Epithelial cell of proximal tubule (primary cell): ENCODE data around the gene PVALEF. TPM values are rescaled to one million over a fixed set of nuclear protein-coding genes. Genes with fewer than 3 reads are reported as not detected.

Experiments used
- DNase-seq: peaks from one replicate; pipeline ENCODE4 v3.0.0-alpha.2; 2011; ENCODE audit warnings: low read depth
- H3K4me3 ChIP-seq: 2 replicates; pipeline ENCODE4 v1.5.1; 2011; ENCODE audit warnings: low read depth, mild to moderate bottlenecking, low read length
- CTCF ChIP-seq: conservative IDR thresholded peaks from 2 replicates; pipeline ENCODE4 v1.5.1; 2012; ENCODE audit warnings: low read depth, mild to moderate bottlenecking, low read length
- total RNA-seq: library from RNA; depleted of rRNA; stranded (reverse); fragments of >200 nt; gene quantifications from 2 replicates; pipeline ENCODE4 v1.2.3, GENCODE V29; 2015

The PVALEF gene
- total RNA-seq, 1 donor from 2014 or later: not detected

GRCh38 chr17:81124377-81124776 is 40.9 kb upstream of the PVALEF start:
- no peak for TF ChIP-seq CTCF
- no peak for DNase-seq
- no peak overlapping the region for H3K4me3 ChIP-seq

GRCh38 chr17:81125573-81126081 is 39.7 kb upstream of the PVALEF start:
- DNase-seq: no peak
- H3K4me3 ChIP-seq: no peak overlapping the region
- TF ChIP-seq CTCF: no peak

- TF ChIP-seq CTCF: no peak
- no peak for DNase-seq
- no peak overlapping the region for H3K4me3 ChIP-seq
Measured at GRCh38 chr17:81126281-81127132, 38.8 kb upstream of the PVALEF start.

GRCh38 chr17:81127133-81127455 is 38.2 kb upstream of the PVALEF start:
- TF ChIP-seq CTCF: no peak
- no peak for DNase-seq
- H3K4me3 ChIP-seq: no peak overlapping the region

GRCh38 chr17:81127526-81128177 is 37.7 kb upstream of the PVALEF start:
- no peak for DNase-seq
- no peak overlapping the region for H3K4me3 ChIP-seq
- TF ChIP-seq CTCF: no peak

GRCh38 chr17:81128338-81128737 is 37.0 kb upstream of the PVALEF start:
- H3K4me3 ChIP-seq: no peak overlapping the region
- no peak for TF ChIP-seq CTCF
- no peak for DNase-seq
